Measurements from ENCODE around the gene PEX12. TPM values are rescaled to one million over a fixed set of nuclear protein-coding genes. Genes with fewer than 3 reads are reported as not detected.
"Not testable (repeated sequence)": the region's sequence is repeated elsewhere in the genome, so short reads cannot be mapped to it uniquely, and the experiment has no call there.

The PEX12 gene
- total and polyA plus RNA-seq, 9 of the 15 experiments (the other 6 are each of a cell fraction or from before 2014, with no cell fraction given) = 4.0 to 12.4 (median 6.4) TPM

- DNase-seq (ENCODE audit: extremely low read depth in 1 of 4, low spot score in 3 of 4) (no peak), FAIRE-seq (no peak), ATAC-seq (no peak)
- H3K4me3 ChIP-seq = no peak overlapping the region
- H3K4me1 ChIP-seq (replicated peaks in 1 of 2; ENCODE audit: control insufficient read depth in 2 of 2, insufficient read depth in 2 of 2, low read length in 2 of 2) = no peaks in the 10 kb centered on the region
- WGBS (ENCODE audit: insufficient coverage, low coverage, missing lambda C conversion rate) = 43% methylated on average over 5 of the region's 8 CpGs
- in situ Hi-C loops (cut with MboI) (no loop called here), intact Hi-C loops (cut with micrococcal nuclease) (loop anchor here (10.0 kb wide), 3 partner anchors 55 to 385 kb away; partner anchors contain the start of genes NLE1, SLFN12 and UNC45B)
- ChIA-PET POLR2A (no interaction called here), CTCF (ENCODE audit: low intra/inter-chr PET ratio) (interaction anchor here (0.7 kb wide), 1 partner anchor 63 kb away, joined by 4 read pairs; no protein-coding TSS in a partner anchor)
- no TSS peak for BruUV-seq (replicated peaks)
- TF ChIP-seq ZNF717 (CRISPR knock-in tag; IDR thresholded peaks at IDR 0.05) (no peak), GATA2 (CRISPR knock-in tag; IDR thresholded peaks at IDR 0.05) (no peak), NFRKB (IDR thresholded peaks at IDR 0.05; ENCODE audit: low read depth) (no peak), IRF2 (CRISPR knock-in tag; IDR thresholded peaks at IDR 0.05) (no peak), ZNF436 (CRISPR knock-in tag; IDR thresholded peaks at IDR 0.05) (no peak), TARDBP (IDR thresholded peaks at IDR 0.05) (no peak)
- no peak overlapping the region for H3K9ac ChIP-seq (ENCODE audit: insufficient read depth in 1 of 2, low read depth in 2 of 2, low read length in 2 of 2)
- no peak overlapping the region for H2AFZ ChIP-seq (ENCODE audit: low read depth, low read length)
- H3K27me3 ChIP-seq (ENCODE audit: control insufficient read depth in 2 of 2, insufficient read depth in 2 of 2, low read length in 2 of 2) = no peaks in the 10 kb centered on the region
- H3K36me3 ChIP-seq (ENCODE audit: control insufficient read depth, insufficient read depth, low read length) = no peaks in the 10 kb centered on the region
- H3K9me1 ChIP-seq (ENCODE audit: control insufficient read depth, insufficient read depth, low read length) = no peaks in the 10 kb centered on the region
- no peaks in the 10 kb centered on the region for H3K79me2 ChIP-seq (ENCODE audit: control insufficient read depth, insufficient read depth, low read length)
- no peak overlapping the region for H3K27ac ChIP-seq (ENCODE audit: extremely low read depth, low read depth, low read length)
- H4K20me1 ChIP-seq (replicated peaks; ENCODE audit: control insufficient read depth, insufficient read depth, low read length) = no peaks in the 10 kb centered on the region
- H3K9me3 ChIP-seq (replicated peaks; ENCODE audit: control insufficient read depth, insufficient read depth, low read depth, low read length) = no peaks in the 10 kb centered on the region
- no peak overlapping the region for H3K4me2 ChIP-seq (ENCODE audit: insufficient read depth, low read length)
Observed at GRCh38 chr17:35529866-35530265, 48.5 kb downstream of the PEX12 start.

- H3K36me3 ChIP-seq (ENCODE audit: control insufficient read depth, insufficient read depth, low read length); intact Hi-C loops (cut with micrococcal nuclease); DNase-seq (ENCODE audit: extremely low read depth in 1 of 4, low spot score in 3 of 4); FAIRE-seq; H3K79me2 ChIP-seq (ENCODE audit: control insufficient read depth, insufficient read depth, low read length); H3K9me3 ChIP-seq (replicated peaks; ENCODE audit: control insufficient read depth, insufficient read depth, low read depth, low read length); H4K20me1 ChIP-seq (replicated peaks; ENCODE audit: control insufficient read depth, insufficient read depth, low read length); H3K4me2 ChIP-seq (ENCODE audit: insufficient read depth, low read length); H3K9me1 ChIP-seq (ENCODE audit: control insufficient read depth, insufficient read depth, low read length); POLR2A ChIA-PET; H3K4me3 ChIP-seq; in situ Hi-C loops (cut with MboI); H3K4me1 ChIP-seq (replicated peaks in 1 of 2; ENCODE audit: control insufficient read depth in 2 of 2, insufficient read depth in 2 of 2, low read length in 2 of 2); H3K27ac ChIP-seq (ENCODE audit: extremely low read depth, low read depth, low read length); CTCF ChIA-PET (ENCODE audit: low intra/inter-chr PET ratio); H3K9ac ChIP-seq (ENCODE audit: insufficient read depth in 1 of 2, low read depth in 2 of 2, low read length in 2 of 2); ATAC-seq; BruUV-seq (replicated peaks); H3K27me3 ChIP-seq (ENCODE audit: control insufficient read depth in 2 of 2, insufficient read depth in 2 of 2, low read length in 2 of 2); H2AFZ ChIP-seq (ENCODE audit: low read depth, low read length): not testable (repeated sequence)
- 50% methylated on average over 1 of the region's 1 CpG for WGBS (ENCODE audit: insufficient coverage, low coverage, missing lambda C conversion rate)
- peak; percentile 54 for TF ChIP-seq ZNF146 (CRISPR knock-in tag; IDR thresholded peaks at IDR 0.05; ENCODE audit: unreplicated experiment)
Observed at GRCh38 chr17:35529326-35529725, 49.0 kb downstream of the PEX12 start.

Small RNA genes within 50 kb of the gene (small RNA-seq; reads per million reads assigned to genes)
- gene AC004134.1 (not detected), gene AC015911.1 (not detected), gene SNORD7 (148 reads per million, percentile 99 among the genes with 10 or more reads in this experiment)

Other genes with a start within 250 kb of the PEX12 start
Only the 7 nearest of the 11 such genes appear.
- 0.09 TPM in 1 of 2 replicates, not detected in the other for gene SLFN12, start 146.1 kb downstream of the PEX12 start, total RNA-seq (2014; rRNA removed)
- gene SLFN12, start 146.1 kb downstream of the PEX12 start, total RNA-seq (2014; rRNA removed; fragmentation: Illumina TruSeq; extraction: Trizol) = 0.07 TPM in 1 of 2 replicates, not detected in the other
- not detected in 2 replicates for gene SLFN12, start 146.1 kb downstream of the PEX12 start, total RNA-seq (2015; rRNA removed; fragmentation: Illumina TruSeq; extraction: Trizol)
- gene SLFN12, start 146.1 kb downstream of the PEX12 start, total RNA-seq (2021) = 0.25 TPM in 1 of 2 replicates, not detected in the other
- not detected in 2 replicates for gene SLFN12, start 146.1 kb downstream of the PEX12 start, polyA plus RNA-seq (2011; rRNA removed)
- not detected in 2 replicates for gene SLFN12, start 146.1 kb downstream of the PEX12 start, polyA plus RNA-seq (2014; fragmentation: Illumina TruSeq; extraction: Trizol)
- gene SLFN12, start 146.1 kb downstream of the PEX12 start, polyA plus RNA-seq (2014; fragmentation: Nextera tagmentation; extraction: Ambion mirVana) = under 1 TPM in 1 of 2 experiments, not detected in 1; 0.01 TPM
- 0.09 TPM in 1 of 2 replicates, not detected in the other for gene SLFN12, start 146.1 kb downstream of the PEX12 start, polyA plus RNA-seq (2014; rRNA removed)
- 0.24 and 0.27 TPM in 2 replicates for gene SLFN13, start 129.8 kb downstream of the PEX12 start, total RNA-seq (2014; rRNA removed)
- gene SLFN13, start 129.8 kb downstream of the PEX12 start, total RNA-seq (2014; rRNA removed; fragmentation: Illumina TruSeq; extraction: Trizol) = 0.04 and 0.10 TPM in 2 replicates
- 0.15 and 0.33 TPM in 2 replicates for gene SLFN13, start 129.8 kb downstream of the PEX12 start, total RNA-seq (2015; rRNA removed; fragmentation: Illumina TruSeq; extraction: Trizol)
- gene SLFN13, start 129.8 kb downstream of the PEX12 start, total RNA-seq (2021) = 0.29 and 0.49 TPM in 2 replicates
- 0.17 TPM in 1 of 2 replicates, not detected in the other for gene SLFN13, start 129.8 kb downstream of the PEX12 start, polyA plus RNA-seq (2011; rRNA removed)
- gene SLFN13, start 129.8 kb downstream of the PEX12 start, polyA plus RNA-seq (2014; fragmentation: Illumina TruSeq; extraction: Trizol) = 0.09 and 0.17 TPM in 2 replicates
- under 1 TPM; 0.06 to 0.11 TPM for gene SLFN13, start 129.8 kb downstream of the PEX12 start, polyA plus RNA-seq (2014; fragmentation: Nextera tagmentation; extraction: Ambion mirVana)
- gene SLFN13, start 129.8 kb downstream of the PEX12 start, polyA plus RNA-seq (2014; rRNA removed) = 0.27 and 0.97 TPM in 2 replicates
- 0.04 TPM in 1 of 2 replicates, not detected in the other for gene SLFN12L, start 40.9 kb downstream of the PEX12 start, total RNA-seq (2014; rRNA removed)
- 0.07 TPM in 1 of 2 replicates, not detected in the other for gene SLFN12L, start 40.9 kb downstream of the PEX12 start, total RNA-seq (2014; rRNA removed; fragmentation: Illumina TruSeq; extraction: Trizol)
- gene SLFN12L, start 40.9 kb downstream of the PEX12 start, total RNA-seq (2015; rRNA removed; fragmentation: Illumina TruSeq; extraction: Trizol) = 0.18 and 0.26 TPM in 2 replicates
- 0.09 and 0.31 TPM in 2 replicates for gene SLFN12L, start 40.9 kb downstream of the PEX12 start, total RNA-seq (2021)
- gene SLFN12L, start 40.9 kb downstream of the PEX12 start, polyA plus RNA-seq (2011; rRNA removed) = 0.04 TPM in 1 of 2 replicates, not detected in the other
- 0.09 TPM in 1 of 2 replicates, not detected in the other for gene SLFN12L, start 40.9 kb downstream of the PEX12 start, polyA plus RNA-seq (2014; fragmentation: Illumina TruSeq; extraction: Trizol)
- gene SLFN12L, start 40.9 kb downstream of the PEX12 start, polyA plus RNA-seq (2014; fragmentation: Nextera tagmentation; extraction: Ambion mirVana) = under 1 TPM in 1 of 2 experiments, not detected in 1; 0.04 TPM
- 0.05 TPM in 1 of 2 replicates, not detected in the other for gene SLFN12L, start 40.9 kb downstream of the PEX12 start, polyA plus RNA-seq (2014; rRNA removed)
- 2.7 and 3.0 TPM in 2 replicates for gene SLFN14, start 17.8 kb downstream of the PEX12 start, total RNA-seq (2014; rRNA removed)
- gene SLFN14, start 17.8 kb downstream of the PEX12 start, total RNA-seq (2014; rRNA removed; fragmentation: Illumina TruSeq; extraction: Trizol) = 4.0 and 5.1 TPM in 2 replicates
- gene SLFN14, start 17.8 kb downstream of the PEX12 start, total RNA-seq (2015; rRNA removed; fragmentation: Illumina TruSeq; extraction: Trizol) = 1.3 and 1.7 TPM in 2 replicates
- 3.2 and 4.3 TPM in 2 replicates for gene SLFN14, start 17.8 kb downstream of the PEX12 start, total RNA-seq (2021)
- 1.2 and 3.9 TPM in 2 replicates for gene SLFN14, start 17.8 kb downstream of the PEX12 start, polyA plus RNA-seq (2011; rRNA removed)
- 3.3 and 3.8 TPM in 2 replicates for gene SLFN14, start 17.8 kb downstream of the PEX12 start, polyA plus RNA-seq (2014; fragmentation: Illumina TruSeq; extraction: Trizol)
- gene SLFN14, start 17.8 kb downstream of the PEX12 start, polyA plus RNA-seq (2014; fragmentation: Nextera tagmentation; extraction: Ambion mirVana) = 1 to 10 TPM; 1.6 to 3.1 TPM
- gene SLFN14, start 17.8 kb downstream of the PEX12 start, polyA plus RNA-seq (2014; rRNA removed) = 2.6 and 3.1 TPM in 2 replicates
- 90.5 and 115 TPM in 2 replicates for gene AP2B1, start 8.8 kb upstream of the PEX12 start, total RNA-seq (2014; rRNA removed)
- 114 and 135 TPM in 2 replicates for gene AP2B1, start 8.8 kb upstream of the PEX12 start, total RNA-seq (2014; rRNA removed; fragmentation: Illumina TruSeq; extraction: Trizol)
- 82.0 and 85.9 TPM in 2 replicates for gene AP2B1, start 8.8 kb upstream of the PEX12 start, total RNA-seq (2015; rRNA removed; fragmentation: Illumina TruSeq; extraction: Trizol)
- 221 and 245 TPM in 2 replicates for gene AP2B1, start 8.8 kb upstream of the PEX12 start, total RNA-seq (2021)
- 154 and 287 TPM in 2 replicates for gene AP2B1, start 8.8 kb upstream of the PEX12 start, polyA plus RNA-seq (2011; rRNA removed)
- 191 and 204 TPM in 2 replicates for gene AP2B1, start 8.8 kb upstream of the PEX12 start, polyA plus RNA-seq (2014; fragmentation: Illumina TruSeq; extraction: Trizol)
- gene AP2B1, start 8.8 kb upstream of the PEX12 start, polyA plus RNA-seq (2014; fragmentation: Nextera tagmentation; extraction: Ambion mirVana) = 10 to 100 TPM; 60.1 to 63.6 TPM
- 105 and 126 TPM in 2 replicates for gene AP2B1, start 8.8 kb upstream of the PEX12 start, polyA plus RNA-seq (2014; rRNA removed)
- gene RASL10B, start 153.1 kb upstream of the PEX12 start, total RNA-seq (2014; rRNA removed) = 0.14 and 0.16 TPM in 2 replicates
- 0.04 and 0.06 TPM in 2 replicates for gene RASL10B, start 153.1 kb upstream of the PEX12 start, total RNA-seq (2014; rRNA removed; fragmentation: Illumina TruSeq; extraction: Trizol)
- gene RASL10B, start 153.1 kb upstream of the PEX12 start, total RNA-seq (2015; rRNA removed; fragmentation: Illumina TruSeq; extraction: Trizol) = 0.07 and 0.11 TPM in 2 replicates
- 0.11 and 0.22 TPM in 2 replicates for gene RASL10B, start 153.1 kb upstream of the PEX12 start, total RNA-seq (2021)
- gene RASL10B, start 153.1 kb upstream of the PEX12 start, polyA plus RNA-seq (2011; rRNA removed) = 0.16 and 0.31 TPM in 2 replicates
- gene RASL10B, start 153.1 kb upstream of the PEX12 start, polyA plus RNA-seq (2014; fragmentation: Illumina TruSeq; extraction: Trizol) = 0.11 and 0.12 TPM in 2 replicates
- not detected for gene RASL10B, start 153.1 kb upstream of the PEX12 start, polyA plus RNA-seq (2014; fragmentation: Nextera tagmentation; extraction: Ambion mirVana)
- 0.03 and 0.27 TPM in 2 replicates for gene RASL10B, start 153.1 kb upstream of the PEX12 start, polyA plus RNA-seq (2014; rRNA removed)
- gene GAS2L2, start 174.7 kb upstream of the PEX12 start, total RNA-seq (2014; rRNA removed) = not detected in 2 replicates
- not detected in 2 replicates for gene GAS2L2, start 174.7 kb upstream of the PEX12 start, total RNA-seq (2014; rRNA removed; fragmentation: Illumina TruSeq; extraction: Trizol)
- not detected in 2 replicates for gene GAS2L2, start 174.7 kb upstream of the PEX12 start, total RNA-seq (2015; rRNA removed; fragmentation: Illumina TruSeq; extraction: Trizol)
- not detected in 2 replicates for gene GAS2L2, start 174.7 kb upstream of the PEX12 start, total RNA-seq (2021)
- gene GAS2L2, start 174.7 kb upstream of the PEX12 start, polyA plus RNA-seq (2011; rRNA removed) = not detected in 2 replicates
- not detected in 2 replicates for gene GAS2L2, start 174.7 kb upstream of the PEX12 start, polyA plus RNA-seq (2014; fragmentation: Illumina TruSeq; extraction: Trizol)
- not detected for gene GAS2L2, start 174.7 kb upstream of the PEX12 start, polyA plus RNA-seq (2014; fragmentation: Nextera tagmentation; extraction: Ambion mirVana)
- not detected in 2 replicates for gene GAS2L2, start 174.7 kb upstream of the PEX12 start, polyA plus RNA-seq (2014; rRNA removed)

All from K562 (cell line).